ENCODE results near the gene LRRC45.

LRRC45 gene

GRCh38 chr17:82049521-82049971 is 26.4 kb downstream of the LRRC45 start:
- ChIA-PET POLR2A (interaction anchor here (0.6 to 14.2 kb wide), 5 partner anchors 10 to 177 kb away, joined by 4 to 96 read pairs (median 4); partner anchors contain the start of gene DCXR), CTCF (interaction anchor here (0.5 to 1.1 kb wide), 6 partner anchors 12 to 140 kb away, joined by 3 to 4 read pairs (median 3); partner anchors contain the start of gene DCXR)
- Histone ChIP-seq H3K4me1 (ENCODE audit: control insufficient read depth, insufficient read depth, low read length) (peaks cover 7% of the 10 kb centered on the region), H3K4me3 (ENCODE audit: low read depth, low read length) (no peak overlapping the region), H3K9me3 (ENCODE audit: control insufficient read depth, insufficient read depth, low read depth, low read length) (no peaks in the 10 kb centered on the region), H3K27ac (ENCODE audit: extremely low read depth, low read depth, low read length) (no peak overlapping the region), H3K36me3 (ENCODE audit: control insufficient read depth in 2 of 2, insufficient read depth in 1 of 2, low read length in 2 of 2) (peaks cover 0 to 64% of the 10 kb centered on the region in 2 experiments; a peak in 1 of 3 replicates)
- TF ChIP-seq ZNF549 (tag by site-specific recombination; IDR thresholded peaks at IDR 0.05) (no peak), EGR2 (tag by site-specific recombination; IDR thresholded peaks at IDR 0.05; ENCODE audit: low read depth) (no peak), ZNF174 (tag by site-specific recombination; IDR thresholded peaks at IDR 0.05) (no peak), HIC1 (tag by site-specific recombination; IDR thresholded peaks at IDR 0.05) (no peak; the same call in 1 of the 2 replicates)

GRCh38 chr17:82050152-82050760 is 27.2 kb downstream of the LRRC45 start:
- CTCF ChIA-PET, result interaction anchor here (0.5 to 1.3 kb wide), 5 partner anchors 12 to 141 kb away, joined by 3 to 6 read pairs (median 4); partner anchors contain the start of gene DCXR
- no peak overlapping the region; the same call in 1 of the 2 replicates for H3K27ac ChIP-seq (ENCODE audit: extremely low read depth, low read depth, low read length)

More at GRCh38 chr17:82050152-82050760, 27.2 kb downstream of the LRRC45 start:
- TF ChIP-seq ZNF140 (tag by site-specific recombination; IDR thresholded peaks at IDR 0.05) (no peak), PBX3 (CRISPR knock-in tag; IDR thresholded peaks at IDR 0.05) (0 out of 2 replicates have a peak, but pooled peaks have one; percentile 34), ZNF155 (tag by site-specific recombination; IDR thresholded peaks at IDR 0.05) (no peak), SCRT2 (tag by site-specific recombination; IDR thresholded peaks at IDR 0.05) (peak; percentile 72), SCRT1 (tag by site-specific recombination; IDR thresholded peaks at IDR 0.05; ENCODE audit: borderline replicate concordance) (peak; percentile 32; the same call in 1 of the 2 replicates), ZNF645 (tag by site-specific recombination; IDR thresholded peaks at IDR 0.05) (no peak), HIC1 (tag by site-specific recombination; IDR thresholded peaks at IDR 0.05) (peak; percentile 34; the same call in 1 of the 2 replicates), ZNF148 (tag by site-specific recombination; IDR thresholded peaks at IDR 0.05; ENCODE audit: borderline replicate concordance) (no peak), ZNF792 (tag by site-specific recombination; IDR thresholded peaks at IDR 0.05) (no peak), ZSCAN18 (tag by site-specific recombination; IDR thresholded peaks at IDR 0.05) (no peak)
- no peaks in the 10 kb centered on the region for H3K9me3 ChIP-seq (ENCODE audit: control insufficient read depth, insufficient read depth, low read depth, low read length)
- peaks cover 0 to 71% of the 10 kb centered on the region in 2 experiments; a peak in 2 of 3 replicates for H3K36me3 ChIP-seq (ENCODE audit: control insufficient read depth in 2 of 2, insufficient read depth in 1 of 2, low read length in 2 of 2)
- POLR2A ChIA-PET, result interaction anchor here (0.6 to 14.2 kb wide), 6 partner anchors 9 to 177 kb away, joined by 4 to 96 read pairs (median 5); partner anchors contain the start of genes DCXR and RAC3
- peak overlapping the region; percentile 83; the same call in 1 of the 2 replicates for H3K4me3 ChIP-seq (ENCODE audit: low read depth, low read length)
- H3K4me1 ChIP-seq (ENCODE audit: control insufficient read depth, insufficient read depth, low read length), result peaks cover 7% of the 10 kb centered on the region

Measured in HEK293 (cell line).